Neural progenitor cell (in vitro differentiated cells): ENCODE data around the gene ZMYND8.

ENCODE experiments used
- EZH2 ChIP-seq: fragments of 200-600 bp; sonication (generic); IDR thresholded peaks from 2 replicates; pipeline ENCODE4 v1.6.1; 2017; ENCODE audit warnings: antibody characterized with exemption, mild to moderate bottlenecking, moderate library complexity
- EZH2phosphoT487 ChIP-seq: fragments of 200-600 bp; sonication (generic); IDR thresholded peaks from 2 replicates; pipeline ENCODE4 v1.6.1; 2017; ENCODE audit warnings: antibody characterized with exemption

DNA sequence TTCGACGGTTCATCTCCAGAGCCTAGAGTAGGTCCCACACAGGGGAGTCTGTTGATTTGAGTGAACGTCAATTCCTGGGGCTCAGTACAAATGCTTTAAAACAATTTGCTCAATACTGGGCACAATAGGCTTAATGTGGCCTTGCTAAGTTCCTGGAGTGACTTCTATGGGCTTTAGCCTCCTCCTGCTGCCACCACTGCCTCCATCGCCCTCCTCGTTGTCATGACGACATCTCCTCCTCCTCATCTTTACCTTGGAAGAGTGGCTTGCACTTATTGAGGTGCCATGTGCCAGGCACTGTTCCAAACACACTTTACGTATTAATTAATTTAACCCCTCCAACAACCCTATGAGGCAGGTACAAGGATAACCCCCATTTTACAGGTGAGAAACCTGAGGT, 11.8 kb upstream of the ZMYND8 start:
- TF ChIP-seq EZH2 (no peak), EZH2phosphoT487 (no peak)
